Measurements from ENCODE around the gene OAF.

DNA sequence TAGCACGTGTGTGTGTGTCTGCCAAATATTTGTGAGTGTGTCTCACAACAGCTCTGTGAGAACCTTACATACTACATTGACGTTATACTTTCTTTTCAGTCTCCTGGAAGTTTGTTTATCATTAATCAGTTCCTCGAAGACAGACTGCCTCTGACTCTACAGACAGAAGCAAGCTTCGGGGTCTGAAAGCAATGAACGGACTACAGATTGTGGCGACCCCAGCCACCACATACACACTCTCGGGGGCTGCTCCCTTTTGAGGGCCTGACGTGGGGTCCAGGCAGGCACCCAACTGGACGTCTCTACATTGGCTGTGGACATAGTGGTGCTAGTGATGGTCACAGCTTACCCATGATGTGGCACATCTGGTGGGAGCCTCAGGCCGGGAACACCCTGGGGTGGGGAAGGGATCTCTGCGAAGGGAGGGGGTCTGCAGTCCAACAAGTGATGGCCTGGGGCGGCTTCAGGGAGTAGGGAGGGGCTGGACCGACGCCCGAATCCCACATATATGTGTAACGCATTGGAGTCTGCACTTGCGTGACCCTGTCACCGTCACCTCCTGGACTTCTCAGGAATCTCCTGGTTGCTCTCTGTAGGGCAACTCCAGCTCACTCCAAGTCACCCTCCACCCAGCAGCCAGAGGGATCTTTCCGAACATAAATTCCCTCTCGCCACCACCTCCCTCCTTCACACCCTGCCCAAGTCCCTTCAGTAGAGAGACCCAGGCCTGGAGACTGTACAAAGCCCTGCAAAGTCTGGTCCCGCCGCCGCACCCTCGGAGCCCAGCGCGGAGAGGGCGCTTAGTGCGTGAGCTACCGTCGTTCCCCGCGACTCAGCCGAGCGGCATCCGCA is 42.5 kb upstream of the OAF start:
- TF ChIP-seq, protein P1, sequence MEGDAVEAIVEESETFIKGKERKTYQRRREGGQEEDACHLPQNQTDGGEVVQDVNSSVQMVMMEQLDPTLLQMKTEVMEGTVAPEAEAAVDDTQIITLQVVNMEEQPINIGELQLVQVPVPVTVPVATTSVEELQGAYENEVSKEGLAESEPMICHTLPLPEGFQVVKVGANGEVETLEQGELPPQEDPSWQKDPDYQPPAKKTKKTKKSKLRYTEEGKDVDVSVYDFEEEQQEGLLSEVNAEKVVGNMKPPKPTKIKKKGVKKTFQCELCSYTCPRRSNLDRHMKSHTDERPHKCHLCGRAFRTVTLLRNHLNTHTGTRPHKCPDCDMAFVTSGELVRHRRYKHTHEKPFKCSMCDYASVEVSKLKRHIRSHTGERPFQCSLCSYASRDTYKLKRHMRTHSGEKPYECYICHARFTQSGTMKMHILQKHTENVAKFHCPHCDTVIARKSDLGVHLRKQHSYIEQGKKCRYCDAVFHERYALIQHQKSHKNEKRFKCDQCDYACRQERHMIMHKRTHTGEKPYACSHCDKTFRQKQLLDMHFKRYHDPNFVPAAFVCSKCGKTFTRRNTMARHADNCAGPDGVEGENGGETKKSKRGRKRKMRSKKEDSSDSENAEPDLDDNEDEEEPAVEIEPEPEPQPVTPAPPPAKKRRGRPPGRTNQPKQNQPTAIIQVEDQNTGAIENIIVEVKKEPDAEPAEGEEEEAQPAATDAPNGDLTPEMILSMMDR (IDR thresholded peaks at IDR 0.05): no peak
- TF ChIP-seq POLR2AphosphoS5 (IDR thresholded peaks at IDR 0.05) (no peak), EP300 (IDR thresholded peaks at IDR 0.05) (no peak)

Data from sigmoid colon (tissue), 4 donors.